NB4 (cell line): ENCODE results near the gene SMIM10L1.

ENCODE experiments used
- MAX ChIP-seq: IDR thresholded peaks from 2 replicates; pipeline ENCODE4 v1.6.1; 2011; ENCODE audit warnings: low read depth, low read length
- MYC ChIP-seq: IDR thresholded peaks from 2 replicates; pipeline ENCODE4 v1.6.1; 2011; ENCODE audit warnings: low read depth, low read length
- POLR2A ChIP-seq: IDR thresholded peaks from 2 replicates; pipeline ENCODE4 v1.6.1; 2011; ENCODE audit warnings: mild to moderate bottlenecking; ENCODE audit not compliant: insufficient read length; ENCODE audit errors: extremely low read depth
- TF ChIP-seq, protein P1 (sequence below): IDR thresholded peaks from one replicate; pipeline ENCODE4 v1.5.1; 2012; ENCODE audit warnings: low read depth, low read length

DNA sequence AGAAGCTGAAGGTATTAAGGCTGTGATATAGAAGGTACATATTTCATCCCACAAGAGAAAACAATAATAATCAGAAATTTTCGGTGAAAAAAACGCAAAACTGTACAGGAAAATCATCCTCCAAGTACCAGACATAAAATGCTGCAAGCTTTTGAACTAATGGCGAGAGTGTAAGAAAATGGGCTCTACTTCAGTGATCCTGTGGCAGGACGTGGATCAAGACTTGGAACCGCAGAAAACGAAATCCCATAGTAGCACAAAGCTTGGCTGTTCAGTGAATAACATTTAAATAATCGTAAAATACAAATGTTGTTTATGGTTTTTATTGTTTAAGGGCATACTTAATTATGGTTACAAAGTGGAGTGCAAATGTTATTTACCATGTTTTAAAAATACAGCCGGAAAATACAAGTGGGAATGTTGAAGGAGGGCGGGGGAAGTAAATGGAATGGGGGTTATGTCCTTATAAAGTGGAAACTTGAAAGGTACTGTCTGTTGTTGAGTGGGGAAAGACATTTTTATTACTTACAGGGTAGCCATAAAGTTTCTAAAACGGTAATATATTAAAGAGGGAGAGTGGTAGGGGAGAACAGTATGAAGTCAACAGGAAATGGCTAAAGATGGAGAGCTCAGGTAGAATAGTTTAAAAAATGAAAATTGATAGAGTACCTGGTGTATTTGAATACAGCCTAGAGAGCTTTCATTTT lies 1.1 kb downstream of the SMIM10L1 start:
- TF ChIP-seq, protein P1, sequence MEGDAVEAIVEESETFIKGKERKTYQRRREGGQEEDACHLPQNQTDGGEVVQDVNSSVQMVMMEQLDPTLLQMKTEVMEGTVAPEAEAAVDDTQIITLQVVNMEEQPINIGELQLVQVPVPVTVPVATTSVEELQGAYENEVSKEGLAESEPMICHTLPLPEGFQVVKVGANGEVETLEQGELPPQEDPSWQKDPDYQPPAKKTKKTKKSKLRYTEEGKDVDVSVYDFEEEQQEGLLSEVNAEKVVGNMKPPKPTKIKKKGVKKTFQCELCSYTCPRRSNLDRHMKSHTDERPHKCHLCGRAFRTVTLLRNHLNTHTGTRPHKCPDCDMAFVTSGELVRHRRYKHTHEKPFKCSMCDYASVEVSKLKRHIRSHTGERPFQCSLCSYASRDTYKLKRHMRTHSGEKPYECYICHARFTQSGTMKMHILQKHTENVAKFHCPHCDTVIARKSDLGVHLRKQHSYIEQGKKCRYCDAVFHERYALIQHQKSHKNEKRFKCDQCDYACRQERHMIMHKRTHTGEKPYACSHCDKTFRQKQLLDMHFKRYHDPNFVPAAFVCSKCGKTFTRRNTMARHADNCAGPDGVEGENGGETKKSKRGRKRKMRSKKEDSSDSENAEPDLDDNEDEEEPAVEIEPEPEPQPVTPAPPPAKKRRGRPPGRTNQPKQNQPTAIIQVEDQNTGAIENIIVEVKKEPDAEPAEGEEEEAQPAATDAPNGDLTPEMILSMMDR = no peak
- TF ChIP-seq POLR2A (no peak), MAX (no peak), MYC (no peak)
